Pancreas (tissue), 10 donors: ENCODE results near the gene ATF7IP2. TPM values are rescaled to one million over a fixed set of nuclear protein-coding genes. Genes with fewer than 3 reads are reported as not detected.

Experiments used
- ATAC-seq, 4 donors: fragments of 200-7000 bp; cut with Tn5 transposase; one replicate each; pipeline versions ENCODE4 v1.8.0 to v1.9.1; 2020; ENCODE audit warnings: mild to moderate bottlenecking in 4 of 4, moderate library complexity in 4 of 4
- DNase-seq, 6 donors: peaks; one replicate each; pipeline ENCODE4 v3.0.0-alpha.2; 2020
- FAIRE-seq: peaks from 2 replicates; lab custom pipeline; 2012; peaks lifted over from hg19 to GRCh38; lab: Jason Lieb, UNC
- H3K27ac ChIP-seq, 4 donors: fragments of 200-600 bp; sonication (generic); 1 replicate in 3 of 4; 2 replicates in 1 of 4; pipeline versions ENCODE4 v1.5.0 to v1.8.0; 2020
- H3K27me3 ChIP-seq, 4 donors: fragments of 200-600 bp; one replicate each; pipeline ENCODE4 v1.8.0; 2021
- H3K36me3 ChIP-seq, 3 donors: fragments of 200-600 bp; sonication (generic) in 1 of 3; one replicate each; pipeline versions ENCODE4 v1.5.0 to v1.8.0; 2020 to 2021
- H3K4me1 ChIP-seq, 3 donors: fragments of 200-600 bp; one replicate each; pipeline ENCODE4 v1.8.0; 2021
- H3K4me3 ChIP-seq, 4 donors: fragments of 200-600 bp; sonication (generic) in 2 of 4; one replicate each; pipeline versions ENCODE4 v1.5.0 to v1.8.0; 2020 to 2021
- H3K9me3 ChIP-seq, 4 donors: fragments of 200-600 bp; one replicate each; pipeline ENCODE4 v1.8.0; 2021
- CTCF ChIP-seq, 4 donors: fragments of 200-600 bp; sonication (generic) in 3 of 4; IDR thresholded peaks; one replicate each; pipeline versions ENCODE4 v1.5.0 to v1.8.0; 2021; ENCODE audit warnings: antibody characterized with exemption in 4 of 4
- WGBS, 2 donors: extraction: QIAGEN DNeasy Blood & Tissue Kit; methylation state at CpG; one replicate each; pipeline ENCODE4 v1.1.7; 2013; 5-methylcytosine and 5-hydroxymethylcytosine counted together
- intact Hi-C, 3 donors: fragments of 100-400 bp; cut with DNase I; formaldehyde crosslinking; loops; one replicate each; pipeline versions ENCODE4 v1.11.1 to v1.14.2; 2022
- polyA plus RNA-seq, 2 donors: library from polyadenylated mRNA; stranded (reverse); fragments of 200-250 nt; gene quantifications; one replicate each; pipeline ENCODE4 v1.2.3, GENCODE V29; 2013
- total RNA-seq, 6 donors: library from RNA; stranded (reverse); fragmentation: NEBNext Ultra II Directional in 4 of 6; extraction: Animal tissue kit (Norgen Biotek cat#: 25700) in 4 of 6; gene quantifications; one replicate each; pipeline versions ENCODE4 v1.2.1 to v1.2.4, GENCODE V29; 2021 to 2023
- donor health status: healthy with polysubstance abuse.
- donor health status: DM: no; HTN: no; CAD: no; lungs with moderate emphysema.
- donor health status: DM: no; HTN: no; CAD: no.
- donor health status: control.
- donor health status: control.
- donor health status: Bipolar disorder and iron deficiency.
- donor health status: DM: yes; HTN: yes; CAD: no.
- donor health status: DM: no; HTN: no; CAD: no.
- donor health status: DM: no; HTN: no; CAD: no.
- donor health status: DM: yes; HTN: yes; CAD: no.

ATF7IP2 gene
- total and polyA plus RNA-seq, 8 donors = 11.0 to 37.4 (median 16.6) TPM

GRCh38 chr16:10521681-10522274 is 135.9 kb downstream of the ATF7IP2 start:
- Histone ChIP-seq H3K9me3 (no peaks in the 10 kb centered on the region), H3K4me1 (peaks cover 0 to 8% (median 0%) of the 10 kb centered on the region in 3 donors), H3K4me3 (no peak overlapping the region), H3K27me3 (no peaks in the 10 kb centered on the region), H3K27ac (no peak overlapping the region), H3K36me3 (no peaks in the 10 kb centered on the region)
- ATAC-seq (peak; percentile 66 to 97 (median 90)), DNase-seq (peak in 3 of 6 donors; percentile 47 to 69 (median 60)), FAIRE-seq (peak; percentile 56)
- peak; percentile 24 to 84 (median 77) for TF ChIP-seq CTCF (IDR thresholded peaks at IDR 0.05)
- WGBS, 2 donors = 50 to 58% methylated on average over 9 of the region's 9 CpGs
- intact Hi-C loops = loop anchor here in 1 of 3 donors (5.0 kb wide), 1 partner anchor 216 kb away; no protein-coding TSS in a partner anchor

- ATAC-seq = no peak
- Histone ChIP-seq H3K9me3 (no peaks in the 10 kb centered on the region), H3K27ac (no peak overlapping the region), H3K27me3 (no peaks in the 10 kb centered on the region), H3K36me3 (no peaks in the 10 kb centered on the region), H3K4me3 (no peak overlapping the region), H3K4me1 (peaks cover 0 to 8% (median 0%) of the 10 kb centered on the region in 3 donors)
- intact Hi-C loops = loop anchor here in 1 of 3 donors (5.0 kb wide), 1 partner anchor 214 kb away; no protein-coding TSS in a partner anchor
- no peak for TF ChIP-seq CTCF (IDR thresholded peaks at IDR 0.05)
- no peak for FAIRE-seq
- WGBS, 2 donors = 69 to 81% methylated on average over 2 of the region's 2 CpGs
- DNase-seq = no peak
Measured at GRCh38 chr16:10522966-10523365, 137.1 kb downstream of the ATF7IP2 start.

GRCh38 chr16:10525214-10525825 is 139.5 kb downstream of the ATF7IP2 start:
- ATAC-seq (no peak), FAIRE-seq (no peak), DNase-seq (no peak)
- intact Hi-C loops = no loop called here
- Histone ChIP-seq H3K4me1 (peaks cover 0 to 3% (median 0%) of the 10 kb centered on the region in 3 donors), H3K4me3 (no peak overlapping the region), H3K27ac (no peak overlapping the region), H3K27me3 (no peaks in the 10 kb centered on the region), H3K36me3 (no peaks in the 10 kb centered on the region), H3K9me3 (no peaks in the 10 kb centered on the region)
- WGBS, 2 donors = 93 to 96% methylated on average over 6 of the region's 6 CpGs
- no peak for TF ChIP-seq CTCF (IDR thresholded peaks at IDR 0.05)

GRCh38 chr16:10526962-10527361 is 141.1 kb downstream of the ATF7IP2 start:
- H3K27me3 ChIP-seq = no peaks in the 10 kb centered on the region
- no peaks in the 10 kb centered on the region for H3K36me3 ChIP-seq
- no peak for TF ChIP-seq CTCF (IDR thresholded peaks at IDR 0.05)
- WGBS, 2 donors = 88 to 92% methylated on average over 7 of the region's 7 CpGs
- DNase-seq (no peak), ATAC-seq (no peak), FAIRE-seq (no peak)
- no peaks in the 10 kb centered on the region for H3K4me1 ChIP-seq
- intact Hi-C loops = no loop called here
- no peak overlapping the region for H3K27ac ChIP-seq
- no peaks in the 10 kb centered on the region for H3K9me3 ChIP-seq
- H3K4me3 ChIP-seq = no peak overlapping the region

GRCh38 chr16:10528635-10529034 is 142.8 kb downstream of the ATF7IP2 start:
- intact Hi-C loops = no loop called here
- WGBS, 2 donors = 94 to 96% methylated on average over 8 of the region's 8 CpGs
- no peak overlapping the region for H3K4me3 ChIP-seq

More at GRCh38 chr16:10528635-10529034, 142.8 kb downstream of the ATF7IP2 start:
- no peak for TF ChIP-seq CTCF (IDR thresholded peaks at IDR 0.05)
- no peaks in the 10 kb centered on the region for H3K27me3 ChIP-seq
- H3K4me1 ChIP-seq = no peaks in the 10 kb centered on the region
- H3K27ac ChIP-seq = no peak overlapping the region
- no peaks in the 10 kb centered on the region for H3K36me3 ChIP-seq
- DNase-seq (no peak), ATAC-seq (no peak), FAIRE-seq (no peak)
- H3K9me3 ChIP-seq = no peaks in the 10 kb centered on the region
